Upper lobe of left lung (tissue), 4 donors: Measurements from ENCODE around the gene ABCC6.
A peak's percentile ranks its signal among the peaks of the same experiment; 100 is the strongest.
"Not testable (repeated sequence)": the region's sequence is repeated elsewhere in the genome, so short reads cannot be mapped to it uniquely, and the experiment has no call there.

Experiments
- EP300 ChIP-seq, 4 donors: sonication (generic); formaldehyde crosslinking; IDR thresholded peaks; one replicate each; pipeline ENCODE4 v1.5.1; 2017; ENCODE audit warnings: antibody characterized with exemption in 4 of 4, control low read depth in 2 of 4
- POLR2AphosphoS5 ChIP-seq, 2 donors: sonication (generic); formaldehyde crosslinking; IDR thresholded peaks; one replicate each; pipeline ENCODE4 v1.5.1; 2017; ENCODE audit warnings: antibody characterized with exemption in 2 of 2
- TF ChIP-seq, protein P1 (sequence below), 6 experiments: fragments of 450-650 bp in 4 of 6; fragments of 200-600 bp in 2 of 6; sonication (generic) in 2 of 6; IDR thresholded peaks; one replicate each; pipeline ENCODE4 v1.5.1; 2016 to 2019; ENCODE audit warnings: antibody characterized with exemption in 6 of 6

DNA sequence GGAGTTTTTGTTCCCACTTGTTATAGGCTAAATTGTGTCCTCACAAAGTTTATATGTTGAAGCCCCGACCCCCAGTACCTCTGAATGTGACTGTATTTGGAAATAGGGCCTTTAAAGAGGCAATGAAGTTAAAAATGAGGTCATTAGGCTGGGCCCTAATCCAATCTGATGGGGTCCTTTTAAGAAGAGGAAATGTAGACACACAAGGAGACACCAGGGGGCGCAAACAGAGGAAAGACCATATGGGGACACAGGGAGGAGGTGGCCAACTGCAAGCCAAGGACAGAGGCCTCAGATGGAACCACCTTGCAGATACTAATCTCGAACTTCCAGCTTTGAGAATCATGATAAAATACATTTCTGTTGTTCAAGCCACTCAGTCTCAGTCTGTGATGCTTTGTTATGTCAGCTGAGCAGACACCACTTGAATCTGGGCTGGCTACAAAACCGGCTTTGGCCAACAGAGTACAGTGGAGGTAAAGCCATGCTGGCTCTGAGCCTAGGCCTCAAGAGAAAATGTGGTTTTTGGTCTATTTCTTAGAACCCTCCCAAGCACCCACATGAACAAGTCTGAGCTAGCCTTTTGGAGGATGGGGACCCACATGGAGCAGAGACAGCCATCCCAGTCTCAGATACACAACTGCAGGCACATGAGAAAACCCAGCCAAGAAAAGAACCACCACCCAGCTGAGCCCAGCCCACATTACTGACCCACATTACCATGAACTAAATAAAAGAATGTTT is 20.7 kb downstream of the ABCC6 start:
- TF ChIP-seq, protein P1, sequence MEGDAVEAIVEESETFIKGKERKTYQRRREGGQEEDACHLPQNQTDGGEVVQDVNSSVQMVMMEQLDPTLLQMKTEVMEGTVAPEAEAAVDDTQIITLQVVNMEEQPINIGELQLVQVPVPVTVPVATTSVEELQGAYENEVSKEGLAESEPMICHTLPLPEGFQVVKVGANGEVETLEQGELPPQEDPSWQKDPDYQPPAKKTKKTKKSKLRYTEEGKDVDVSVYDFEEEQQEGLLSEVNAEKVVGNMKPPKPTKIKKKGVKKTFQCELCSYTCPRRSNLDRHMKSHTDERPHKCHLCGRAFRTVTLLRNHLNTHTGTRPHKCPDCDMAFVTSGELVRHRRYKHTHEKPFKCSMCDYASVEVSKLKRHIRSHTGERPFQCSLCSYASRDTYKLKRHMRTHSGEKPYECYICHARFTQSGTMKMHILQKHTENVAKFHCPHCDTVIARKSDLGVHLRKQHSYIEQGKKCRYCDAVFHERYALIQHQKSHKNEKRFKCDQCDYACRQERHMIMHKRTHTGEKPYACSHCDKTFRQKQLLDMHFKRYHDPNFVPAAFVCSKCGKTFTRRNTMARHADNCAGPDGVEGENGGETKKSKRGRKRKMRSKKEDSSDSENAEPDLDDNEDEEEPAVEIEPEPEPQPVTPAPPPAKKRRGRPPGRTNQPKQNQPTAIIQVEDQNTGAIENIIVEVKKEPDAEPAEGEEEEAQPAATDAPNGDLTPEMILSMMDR (IDR thresholded peaks at IDR 0.05): peak in 3 of 6 experiments; percentile 17 to 35 (median 28)
- TF ChIP-seq POLR2AphosphoS5, EP300 (IDR thresholded peaks at IDR 0.05): not testable (repeated sequence)
